Fibroblast of skin of right quadriceps (primary cell): Measurements from ENCODE around the gene CYS1.
A peak's percentile ranks its signal among the peaks of the same experiment; 100 is the strongest.
"Not testable (repeated sequence)": the region's sequence is repeated elsewhere in the genome, so short reads cannot be mapped to it uniquely, and the experiment has no call there.

Source experiments
- DNase-seq: peaks from one replicate; pipeline ENCODE4 v3.0.0-alpha.2; 2013

The CYS1 gene, protein sequence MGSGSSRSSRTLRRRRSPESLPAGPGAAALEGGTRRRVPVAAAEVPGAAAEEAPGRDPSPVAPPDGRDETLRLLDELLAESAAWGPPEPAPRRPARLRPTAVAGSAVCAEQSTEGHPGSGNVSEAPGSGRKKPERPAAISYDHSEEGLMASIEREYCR

DNA sequence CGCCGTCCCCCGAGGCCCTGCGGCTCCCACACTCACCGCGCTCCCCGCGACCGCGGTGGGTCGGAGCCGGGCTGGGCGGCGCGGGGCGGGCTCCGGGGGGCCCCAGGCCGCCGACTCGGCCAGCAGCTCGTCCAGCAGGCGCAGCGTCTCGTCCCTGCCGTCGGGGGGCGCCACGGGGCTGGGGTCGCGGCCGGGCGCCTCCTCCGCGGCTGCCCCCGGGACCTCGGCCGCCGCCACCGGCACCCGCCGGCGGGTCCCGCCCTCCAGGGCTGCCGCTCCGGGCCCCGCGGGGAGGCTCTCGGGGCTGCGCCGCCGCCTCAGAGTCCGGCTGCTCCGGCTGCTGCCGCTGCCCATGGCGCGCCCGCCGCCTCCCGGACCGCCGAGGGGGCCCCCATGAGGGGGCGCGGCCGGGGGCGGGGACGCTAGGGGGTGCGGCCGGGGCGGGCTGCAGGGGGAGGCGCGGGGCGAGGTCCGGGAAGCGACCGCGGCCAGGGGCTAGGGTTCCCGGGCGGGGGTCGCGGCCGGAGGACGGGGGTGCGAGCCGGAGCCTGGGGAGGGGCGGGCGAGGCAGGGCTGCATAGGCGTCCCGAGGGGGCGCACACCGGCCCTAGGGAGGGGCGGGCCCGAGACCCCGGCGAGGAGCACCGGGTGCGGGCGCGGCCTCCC is at the start of gene CYS1:
CYS1 (minus strand) TSS at position 542 of the 666 bp plus-strand sequence; CDS start at position 354, 188 bp downstream.
- no peak for DNase-seq

- no peak for DNase-seq
Observed at GRCh38 chr2:10129490-10129889, 49.3 kb upstream of the CYS1 start.

DNA sequence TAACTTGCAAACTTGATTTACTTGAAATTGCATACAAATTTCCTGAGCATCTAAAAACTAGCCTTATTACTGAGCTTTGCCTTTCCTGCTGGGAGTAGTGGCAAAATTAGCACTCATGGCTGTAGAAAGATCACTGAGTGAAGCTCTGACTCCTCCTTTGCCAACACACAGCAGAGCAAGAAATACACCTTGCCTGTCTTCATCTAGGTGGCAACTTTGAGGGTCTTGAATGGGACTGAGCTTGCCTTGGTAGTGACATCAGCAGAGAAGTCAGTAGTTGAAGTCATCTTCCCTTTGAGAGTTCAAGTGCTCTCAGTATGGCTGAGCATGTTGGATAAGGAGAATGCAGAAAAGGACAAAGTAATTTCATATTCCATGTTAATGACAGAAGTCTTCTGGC is 48.2 kb upstream of the CYS1 start:
- no peak for DNase-seq

GRCh38 chr2:10126632-10127026 is 46.4 kb upstream of the CYS1 start:
- no peak for DNase-seq

GRCh38 chr2:10125842-10126631 is 45.8 kb upstream of the CYS1 start:
- no peak for DNase-seq

GRCh38 chr2:10124538-10125045 is 44.4 kb upstream of the CYS1 start:
- peak; percentile 74 for DNase-seq

DNA sequence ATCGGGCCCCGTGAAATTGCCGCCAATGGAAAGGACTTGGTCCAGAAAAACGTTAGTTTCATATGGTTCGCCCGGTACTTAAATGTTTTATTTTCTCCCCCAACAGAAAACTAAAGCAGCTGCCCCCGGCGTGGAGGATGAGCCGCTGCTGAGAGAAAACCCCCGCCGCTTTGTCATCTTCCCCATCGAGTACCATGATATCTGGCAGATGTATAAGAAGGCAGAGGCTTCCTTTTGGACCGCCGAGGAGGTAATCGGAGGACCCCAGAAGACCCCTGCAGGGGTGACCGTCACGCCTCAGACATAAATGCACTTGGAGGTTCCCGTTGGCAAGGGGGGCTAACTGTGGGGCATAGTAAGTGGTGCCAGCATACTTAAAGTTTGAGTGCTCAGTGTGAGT is 43.1 kb upstream of the CYS1 start:
- DNase-seq, result no peak

DNA sequence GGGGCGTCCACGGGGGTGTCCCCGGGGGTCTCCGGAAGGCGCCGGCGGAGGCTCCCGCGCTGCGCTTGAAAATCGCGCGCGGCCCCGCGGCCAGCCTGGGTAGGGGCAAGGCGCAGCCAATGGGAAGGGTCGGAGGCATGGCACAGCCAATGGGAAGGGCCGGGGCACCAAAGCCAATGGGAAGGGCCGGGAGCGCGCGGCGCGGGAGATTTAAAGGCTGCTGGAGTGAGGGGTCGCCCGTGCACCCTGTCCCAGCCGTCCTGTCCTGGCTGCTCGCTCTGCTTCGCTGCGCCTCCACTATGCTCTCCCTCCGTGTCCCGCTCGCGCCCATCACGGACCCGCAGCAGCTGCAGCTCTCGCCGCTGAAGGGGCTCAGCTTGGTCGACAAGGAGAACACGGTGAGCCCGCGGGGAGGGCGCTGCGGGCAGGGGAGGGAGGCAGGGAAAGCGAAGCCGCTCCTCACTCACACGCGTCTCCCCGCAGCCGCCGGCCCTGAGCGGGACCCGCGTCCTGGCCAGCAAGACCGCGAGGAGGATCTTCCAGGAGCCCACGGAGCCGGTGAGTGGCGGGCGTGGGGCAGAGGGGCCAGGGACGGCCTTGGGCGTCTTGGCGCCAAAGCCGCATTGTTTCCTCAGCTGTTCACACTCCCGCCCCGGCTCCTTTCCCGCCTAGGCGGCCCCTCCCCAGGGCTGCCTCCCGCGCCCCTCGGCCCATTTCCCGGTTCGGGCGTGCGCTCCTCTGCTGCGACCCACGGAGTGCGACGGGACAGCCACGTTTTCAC is 42.5 kb upstream of the CYS1 start, which contains the start of gene RRM2:
RRM2 (plus strand) TSS at position 240 of the 781 bp plus-strand sequence; CDS start at position 300, 60 bp downstream.
- DNase-seq, result peak; percentile 94

DNA sequence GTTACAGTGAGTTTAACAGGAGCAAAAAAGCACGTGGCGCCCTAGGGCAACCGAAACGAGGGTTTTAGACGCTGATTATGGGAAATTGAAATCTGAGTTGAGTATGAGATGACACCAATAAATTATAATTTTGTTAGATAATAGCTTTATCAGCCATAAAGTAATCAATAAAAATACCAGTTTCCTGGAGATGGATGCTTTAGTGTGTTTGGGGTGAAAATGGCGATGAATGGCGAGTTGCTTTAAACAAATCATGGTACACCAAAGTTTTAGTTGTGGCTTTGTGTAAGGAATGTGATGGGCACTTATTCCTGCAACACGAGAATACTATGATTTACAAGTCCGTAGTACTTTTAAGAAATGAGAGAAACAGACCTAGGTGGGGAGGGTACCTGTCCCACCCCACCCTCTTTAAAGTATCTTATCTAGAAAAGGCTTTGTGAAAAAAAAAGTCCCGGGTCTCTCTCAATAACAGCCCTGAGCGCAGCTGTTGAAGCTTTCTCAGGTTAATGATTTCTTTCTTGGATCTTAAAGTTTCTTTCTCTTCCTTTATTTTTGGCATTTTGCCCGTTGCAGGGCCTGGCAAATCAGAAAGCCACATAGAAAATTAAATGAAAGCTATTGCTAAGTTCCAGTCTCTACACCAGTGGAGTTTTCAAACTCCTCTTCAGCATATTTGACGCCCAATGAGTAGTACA is 40.8 kb upstream of the CYS1 start:
- peak; percentile 41 for DNase-seq

- DNase-seq, result peak; percentile 91
Observed at GRCh38 chr2:10120158-10120876, 40.1 kb upstream of the CYS1 start.

DNA sequence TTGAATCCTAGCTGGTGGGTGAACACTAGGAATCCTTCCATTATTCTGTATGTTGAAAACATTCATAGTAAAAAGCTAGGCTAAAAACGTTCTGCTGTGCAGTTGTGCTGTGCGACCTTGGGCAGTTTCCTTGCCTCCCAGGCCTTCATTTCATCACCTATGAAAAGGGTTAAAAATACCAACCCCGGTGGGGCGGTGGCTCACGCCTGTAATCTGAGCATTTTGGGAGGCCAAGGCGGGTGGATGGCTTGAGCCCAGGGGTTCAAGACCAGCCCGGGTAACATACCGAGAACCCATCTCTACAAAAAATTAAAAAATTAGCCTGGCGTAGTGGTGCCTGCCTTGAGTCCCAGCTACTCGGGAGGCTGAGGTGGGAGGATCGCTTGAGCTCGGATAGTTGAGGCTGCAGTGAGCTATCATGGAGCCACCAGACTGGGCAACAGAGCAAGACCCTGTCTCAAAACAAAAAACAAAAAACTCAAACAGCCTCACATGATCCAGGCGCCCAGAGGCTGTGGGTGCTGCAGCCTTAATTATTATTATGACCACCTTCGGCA is 39.5 kb upstream of the CYS1 start:
- no peak for DNase-seq

DNA sequence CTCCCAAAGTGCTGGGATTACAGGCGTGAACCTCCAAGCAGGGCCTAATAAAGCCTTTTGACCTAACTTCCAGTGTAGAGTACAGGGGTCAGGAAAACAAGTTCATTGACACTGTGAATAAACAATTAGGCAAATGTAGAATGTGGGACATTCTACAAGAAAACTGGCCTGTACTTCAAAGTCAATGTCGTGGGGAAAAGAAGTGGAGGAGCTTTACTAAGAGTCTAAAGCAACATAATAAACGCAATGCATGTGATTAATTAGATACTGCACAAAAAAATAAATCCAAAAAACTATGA is 38.8 kb upstream of the CYS1 start:
- DNase-seq, result no peak

DNA sequence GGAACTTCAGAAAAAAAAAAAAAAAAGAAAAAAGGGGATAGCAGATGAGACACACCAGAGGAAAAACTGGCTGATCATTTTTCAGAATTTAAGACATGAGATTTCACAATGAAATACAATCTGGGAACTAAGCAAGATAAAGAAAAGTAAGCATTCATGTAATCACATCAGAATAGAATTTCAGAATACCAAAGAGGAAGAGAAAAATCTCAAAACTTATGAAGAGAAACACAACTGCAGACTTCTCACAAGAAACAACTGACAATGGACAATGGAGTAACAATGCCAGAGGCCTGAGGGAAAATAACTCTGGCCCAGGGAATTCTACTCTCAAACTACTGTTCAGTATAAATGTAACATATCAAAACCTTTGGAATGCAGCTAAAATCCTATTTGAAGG is 29.1 kb upstream of the CYS1 start:
- DNase-seq, result no peak

DNA sequence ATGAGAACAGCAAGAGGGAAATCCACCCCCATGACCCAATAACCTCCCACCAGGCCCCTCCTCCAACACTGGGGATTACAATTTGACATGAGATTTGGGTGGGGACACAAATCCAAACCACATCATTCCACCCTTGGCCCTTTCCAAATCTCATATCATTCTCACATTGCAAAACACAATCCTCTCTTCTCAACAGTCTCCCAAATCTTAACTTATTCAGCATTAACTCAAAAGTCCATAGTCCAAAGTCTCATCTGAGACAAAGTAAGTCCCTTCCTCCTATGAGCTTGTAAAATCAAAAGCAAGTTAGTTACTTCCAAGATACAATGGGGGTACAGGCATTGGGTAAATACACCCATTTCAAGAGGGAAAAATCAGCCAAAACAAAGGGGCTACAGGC is 24.7 kb upstream of the CYS1 start:
- not testable (repeated sequence) for DNase-seq

- DNase-seq, result no peak
Observed at GRCh38 chr2:10103179-10103578, 23.0 kb upstream of the CYS1 start.

GRCh38 chr2:10101491-10101890 is 21.3 kb upstream of the CYS1 start:
- DNase-seq, result no peak

- peak; percentile 39 for DNase-seq
Observed at GRCh38 chr2:10097352-10098148, 17.3 kb upstream of the CYS1 start.

GRCh38 chr2:10096641-10097040 is 16.4 kb upstream of the CYS1 start:
- DNase-seq, result no peak

- no peak for DNase-seq
Observed at GRCh38 chr2:10095175-10095574, 15.0 kb upstream of the CYS1 start.

GRCh38 chr2:10094271-10094814 is 14.1 kb upstream of the CYS1 start:
- DNase-seq, result no peak
